HG02981 (cell line): Measurements from ENCODE around the gene GNAS-AS1.

Experiments
- ATAC-seq: cut with Tn5 transposase; IDR thresholded peaks from one replicate; pipeline ENCODE4 v1.9.1; 2021; ENCODE audit warnings: mild to moderate bottlenecking, moderate library complexity; ENCODE audit not compliant: unreplicated experiment

Gene GNAS-AS1

DNA sequence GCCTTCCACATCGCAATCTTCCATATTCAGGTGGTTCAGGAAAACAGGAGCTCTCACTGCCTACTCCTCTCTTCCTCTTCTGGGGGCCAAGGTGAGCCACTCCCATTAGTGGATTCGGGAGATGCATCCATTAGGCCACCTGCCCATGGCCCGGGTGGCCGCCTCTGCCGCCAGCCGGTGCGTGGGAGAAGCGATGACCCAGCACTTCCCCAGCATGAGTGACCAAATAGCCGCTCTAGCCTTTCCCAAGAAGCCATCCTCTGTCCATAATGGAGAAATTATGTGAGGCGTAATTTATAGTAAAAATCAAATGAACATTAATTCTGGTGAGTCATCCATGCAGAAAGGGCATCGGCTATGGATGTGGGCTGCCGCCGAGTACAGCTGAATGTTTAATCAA, 39.4 kb downstream of the GNAS-AS1 start:
- no peak for ATAC-seq

DNA sequence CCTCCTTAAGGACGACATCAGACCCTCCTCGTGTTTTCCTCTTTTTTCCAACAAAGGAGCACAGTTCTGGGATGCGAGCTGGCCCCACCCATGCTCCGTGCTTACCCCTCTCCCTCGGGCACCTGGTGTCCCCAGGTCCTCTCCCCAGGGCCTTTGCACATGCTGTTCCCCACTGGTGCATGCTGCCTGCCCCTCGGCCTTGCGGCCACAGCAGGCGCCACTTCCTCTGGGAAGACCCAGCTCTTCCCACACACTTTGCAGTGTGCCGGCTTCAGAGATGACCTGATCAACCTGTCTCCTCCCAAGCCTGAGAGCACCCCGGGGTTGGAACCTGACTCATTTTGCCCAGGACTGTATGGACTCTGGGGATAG, 39.8 kb downstream of the GNAS-AS1 start:
- no peak for ATAC-seq

DNA sequence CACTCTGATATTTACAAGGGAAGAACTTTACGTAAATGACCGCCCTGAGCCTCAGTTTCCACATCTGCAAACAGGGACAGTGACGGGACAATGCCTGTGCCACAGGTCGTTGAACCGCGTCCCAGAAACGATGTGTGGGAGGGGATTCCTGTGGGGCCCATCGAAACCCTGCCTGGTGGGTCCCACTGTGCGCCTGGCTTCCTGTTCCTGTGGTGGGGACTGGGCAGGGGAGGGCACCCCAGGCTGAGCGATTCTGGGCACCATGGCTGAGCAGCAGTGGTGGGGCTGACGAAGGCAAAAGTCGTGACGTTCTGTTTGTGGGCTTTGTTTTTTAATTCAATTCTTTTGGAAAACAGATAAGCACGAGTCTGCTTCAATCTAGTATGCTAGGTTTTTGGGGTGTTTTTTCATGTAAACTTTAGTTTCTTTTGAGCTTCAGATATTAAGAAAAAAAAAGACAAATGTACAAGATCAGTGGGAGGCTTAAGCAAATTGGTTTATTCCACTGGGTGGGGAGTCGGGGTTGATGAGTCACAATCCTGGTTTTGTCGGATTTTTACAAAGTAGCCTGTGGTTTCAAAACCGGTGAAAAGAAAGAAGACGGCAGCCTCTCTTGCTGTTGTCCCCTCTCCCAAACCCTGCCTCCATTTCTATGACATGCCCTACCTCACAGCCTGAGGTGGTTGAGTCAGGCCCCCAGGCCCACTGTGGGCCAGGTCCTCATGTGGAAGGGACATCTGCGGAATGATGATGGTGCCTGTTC, 40.4 kb downstream of the GNAS-AS1 start:
- ATAC-seq, result no peak

DNA sequence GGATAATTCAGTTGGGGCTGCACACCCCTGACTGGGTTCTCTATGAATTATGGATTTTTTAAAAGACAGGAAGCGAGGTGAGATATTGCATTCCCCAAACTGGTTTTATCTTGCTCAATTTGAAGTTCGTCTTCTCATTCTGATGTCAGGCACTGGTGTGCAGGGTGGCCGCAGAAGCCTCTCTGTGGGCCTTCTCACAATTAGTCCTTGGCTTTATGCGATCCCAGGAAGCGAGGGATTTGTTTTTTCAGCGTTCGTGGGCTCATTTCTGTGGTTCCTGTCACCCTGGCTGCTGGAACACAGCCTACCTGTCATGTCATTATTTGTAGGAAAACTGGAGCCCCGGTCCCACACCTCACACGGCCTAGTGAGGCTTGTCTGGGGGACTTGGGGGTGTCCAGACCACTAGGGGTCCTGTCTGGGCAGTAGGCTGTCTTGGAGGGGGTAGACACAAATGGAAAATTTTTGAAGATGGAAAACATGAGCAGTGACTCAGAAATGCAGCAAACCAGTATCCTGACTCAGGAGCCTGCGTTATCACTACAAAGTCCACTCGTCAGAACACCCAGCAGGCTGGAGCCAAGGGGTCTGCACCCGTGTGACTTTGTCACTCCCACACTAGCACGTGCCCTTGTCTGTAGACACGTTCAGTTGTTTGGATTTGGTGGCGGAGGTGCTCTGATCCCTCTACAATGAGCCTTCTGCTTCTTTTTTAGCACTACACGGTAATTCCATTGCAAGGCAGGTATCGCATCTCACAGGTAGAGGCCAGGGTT, 42.2 kb downstream of the GNAS-AS1 start:
- ATAC-seq, result no peak

DNA sequence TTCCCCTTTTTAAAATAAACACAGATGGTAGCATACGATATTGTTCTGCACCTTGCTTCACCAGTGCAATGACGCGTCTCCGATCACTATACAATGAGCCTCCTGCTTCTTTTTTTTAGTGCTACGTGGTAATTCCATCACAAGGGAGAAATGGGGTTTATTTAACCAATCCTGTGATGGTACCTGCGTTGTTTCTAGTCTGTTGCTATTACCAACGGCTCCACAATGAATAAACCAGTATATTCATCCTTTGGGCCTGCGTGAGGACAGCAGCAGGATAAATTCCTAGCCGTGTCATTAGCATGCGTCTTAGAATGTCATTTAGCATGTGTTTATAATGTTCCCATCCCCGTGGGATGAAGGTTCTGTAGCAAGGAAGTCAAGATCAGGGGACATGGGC, 42.9 kb downstream of the GNAS-AS1 start:
- no peak for ATAC-seq

DNA sequence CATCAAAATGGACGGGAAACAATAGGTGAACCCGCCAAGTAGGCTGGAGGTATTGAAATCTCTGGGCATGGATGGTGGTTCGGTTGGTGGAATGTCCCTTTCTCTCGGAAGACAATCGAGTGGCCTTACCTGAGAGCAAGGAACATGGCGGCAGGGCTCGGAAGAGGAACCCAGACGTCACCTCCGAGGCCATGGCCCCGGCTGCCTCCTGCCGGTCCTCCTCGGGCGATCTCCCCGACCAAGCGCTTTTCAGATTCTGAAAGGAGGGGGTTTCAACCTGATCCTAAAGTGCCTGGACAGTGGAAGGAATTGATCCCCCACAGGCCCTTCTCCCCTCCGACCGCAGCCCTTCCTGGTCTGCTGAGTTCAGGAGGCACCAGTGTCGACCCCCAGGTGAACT, 47.2 kb downstream of the GNAS-AS1 start:
- no peak for ATAC-seq

DNA sequence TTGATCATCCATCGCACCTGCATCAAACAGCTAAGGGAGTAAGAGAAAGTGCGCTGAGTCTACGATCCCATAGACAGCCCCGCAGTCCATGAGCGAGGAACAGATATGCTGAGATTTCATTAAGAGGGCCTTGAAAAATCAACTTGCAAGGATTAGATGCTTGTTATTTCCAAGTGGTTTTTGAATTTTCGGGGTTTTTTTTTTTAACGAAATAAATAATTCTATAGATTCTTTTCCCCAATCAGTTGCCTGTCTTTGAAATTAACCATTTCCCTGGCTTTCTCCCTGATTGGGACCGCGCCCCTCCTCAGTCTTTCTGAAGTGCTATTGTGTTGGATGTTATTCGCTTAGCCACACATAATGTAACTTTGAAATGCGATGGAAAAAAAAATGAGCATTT, 48.6 kb downstream of the GNAS-AS1 start:
- no peak for ATAC-seq

DNA sequence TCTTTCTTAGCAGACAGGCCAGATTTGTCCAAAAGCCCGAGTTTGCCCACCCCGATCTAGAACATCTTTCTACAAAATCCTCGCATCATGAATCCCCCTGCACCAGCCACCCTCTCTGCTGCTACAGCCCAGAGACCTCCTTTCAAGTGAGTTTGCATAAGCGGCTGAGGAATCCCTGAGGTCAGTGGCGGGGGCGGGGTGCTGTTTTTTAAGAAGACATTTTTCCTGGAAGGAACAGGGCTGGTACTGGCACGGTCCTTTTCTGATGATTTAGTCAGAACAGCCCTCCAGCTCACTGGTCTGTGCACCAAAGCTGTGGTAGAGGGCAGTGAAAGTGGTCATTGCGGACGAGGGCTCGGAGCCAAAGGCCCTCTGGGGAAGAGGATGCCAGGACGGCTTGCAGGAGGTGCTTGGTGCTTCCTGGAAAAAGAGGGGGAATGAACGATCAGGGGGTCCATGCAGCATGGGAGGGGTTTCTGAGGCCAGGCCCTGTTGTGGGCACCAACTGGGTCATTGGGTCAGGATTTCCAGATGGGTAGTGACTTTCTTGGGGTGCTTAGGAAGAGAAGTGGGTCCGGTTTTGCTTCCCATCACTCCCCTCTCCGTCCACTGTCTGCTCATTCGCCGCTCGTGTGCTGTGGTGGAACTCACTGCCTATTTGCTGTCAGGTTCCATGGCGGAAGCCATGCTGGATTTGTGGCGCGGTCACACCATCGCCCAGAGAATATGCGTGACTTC, 50.4 kb downstream of the GNAS-AS1 start:
- ATAC-seq, result no peak

DNA sequence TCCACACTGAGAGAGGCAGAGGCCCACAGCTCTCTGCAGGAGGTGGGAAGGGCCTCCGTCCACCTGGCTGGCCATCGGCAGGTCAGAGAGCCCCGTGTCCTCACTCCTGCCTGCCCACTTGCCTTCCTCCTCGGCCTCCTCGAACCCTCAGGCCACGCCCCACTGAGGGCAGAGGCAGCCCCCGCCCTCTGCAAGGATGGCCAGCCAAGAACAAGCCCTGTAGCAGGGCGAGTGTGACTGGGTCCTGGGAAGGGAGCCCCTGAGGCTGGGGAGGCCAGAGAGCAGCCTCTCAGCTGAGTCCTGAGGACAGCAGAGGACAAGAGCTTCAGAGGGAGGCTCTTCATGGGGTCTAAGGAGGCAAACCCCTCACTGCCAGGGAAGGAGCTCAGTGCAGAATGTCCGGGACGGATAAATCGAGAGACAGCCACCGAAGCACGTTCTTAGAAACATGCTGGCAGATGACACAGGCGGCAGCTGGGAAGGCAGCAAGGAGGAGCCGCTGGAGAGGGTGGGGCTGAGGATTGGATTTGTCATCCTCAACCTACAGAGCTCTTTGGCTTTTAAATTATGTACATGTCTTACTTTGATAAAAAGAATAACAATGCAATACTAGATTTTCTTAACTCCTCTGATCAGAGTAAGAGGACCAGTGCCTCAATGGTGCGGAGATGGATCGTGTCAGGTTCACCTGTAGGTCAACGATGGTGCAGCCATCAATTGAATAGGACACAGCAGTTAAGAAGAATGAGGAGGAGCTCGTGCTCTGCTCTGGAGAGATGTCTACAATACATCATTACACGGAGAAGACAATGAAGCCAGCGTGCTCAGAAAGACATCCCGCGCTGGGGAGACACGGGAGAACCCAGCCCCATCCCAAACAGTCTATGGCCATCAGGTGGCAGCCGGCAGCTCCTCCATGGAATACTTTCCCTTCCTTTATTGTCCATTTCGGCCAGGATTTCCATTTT, 53.0 kb downstream of the GNAS-AS1 start:
- no peak for ATAC-seq

DNA sequence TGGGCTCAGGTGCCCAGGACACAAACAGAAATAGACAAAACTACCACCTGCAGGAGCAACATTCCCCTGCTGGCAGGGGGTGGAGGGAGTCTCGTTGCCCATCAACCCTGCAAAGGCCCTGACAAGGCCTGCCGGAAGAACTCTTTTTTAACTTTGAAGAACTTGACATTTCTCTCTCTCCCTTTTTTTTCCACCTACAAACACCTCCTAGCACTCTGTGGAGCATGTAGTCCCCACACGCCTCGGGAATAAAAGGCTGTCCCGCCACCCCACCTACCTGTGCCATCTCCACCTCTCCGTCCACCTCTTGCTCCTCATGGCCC, 54.8 kb downstream of the GNAS-AS1 start:
- no peak for ATAC-seq

DNA sequence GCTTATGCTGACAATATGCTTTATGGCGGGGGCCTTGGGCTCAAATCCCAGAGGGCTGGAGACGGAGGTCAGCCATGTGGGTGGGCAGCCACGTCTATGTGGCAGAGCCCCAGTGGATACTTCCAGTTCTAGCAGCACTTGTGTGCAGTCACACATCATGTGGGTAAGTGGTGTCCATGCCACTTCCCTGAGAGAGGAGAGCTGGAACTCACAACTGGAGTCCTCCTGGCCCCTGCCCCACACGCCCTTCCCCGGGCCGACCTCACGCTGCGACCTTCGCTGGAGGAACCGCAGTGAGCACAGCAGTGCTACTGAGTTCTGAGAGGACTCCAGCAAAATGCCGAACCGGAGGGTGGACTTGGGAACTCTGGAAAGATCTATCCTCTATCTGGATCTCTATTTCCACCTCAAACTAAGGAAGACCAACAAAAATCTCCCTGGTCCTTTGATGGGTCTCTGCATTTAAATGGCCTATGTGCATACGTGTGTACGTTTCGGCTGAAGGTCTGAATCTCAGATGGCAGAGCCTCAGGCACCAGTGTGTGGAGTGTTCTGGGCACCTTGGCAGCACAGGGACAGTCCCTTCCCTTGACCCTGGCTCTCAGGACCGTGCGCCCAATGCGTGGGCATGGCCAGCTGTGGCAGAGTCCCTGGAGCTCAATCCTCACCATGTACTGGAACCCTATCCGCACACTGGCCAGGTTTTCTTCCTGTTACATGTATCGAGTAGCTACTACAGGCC, 55.4 kb downstream of the GNAS-AS1 start:
- ATAC-seq, result no peak

DNA sequence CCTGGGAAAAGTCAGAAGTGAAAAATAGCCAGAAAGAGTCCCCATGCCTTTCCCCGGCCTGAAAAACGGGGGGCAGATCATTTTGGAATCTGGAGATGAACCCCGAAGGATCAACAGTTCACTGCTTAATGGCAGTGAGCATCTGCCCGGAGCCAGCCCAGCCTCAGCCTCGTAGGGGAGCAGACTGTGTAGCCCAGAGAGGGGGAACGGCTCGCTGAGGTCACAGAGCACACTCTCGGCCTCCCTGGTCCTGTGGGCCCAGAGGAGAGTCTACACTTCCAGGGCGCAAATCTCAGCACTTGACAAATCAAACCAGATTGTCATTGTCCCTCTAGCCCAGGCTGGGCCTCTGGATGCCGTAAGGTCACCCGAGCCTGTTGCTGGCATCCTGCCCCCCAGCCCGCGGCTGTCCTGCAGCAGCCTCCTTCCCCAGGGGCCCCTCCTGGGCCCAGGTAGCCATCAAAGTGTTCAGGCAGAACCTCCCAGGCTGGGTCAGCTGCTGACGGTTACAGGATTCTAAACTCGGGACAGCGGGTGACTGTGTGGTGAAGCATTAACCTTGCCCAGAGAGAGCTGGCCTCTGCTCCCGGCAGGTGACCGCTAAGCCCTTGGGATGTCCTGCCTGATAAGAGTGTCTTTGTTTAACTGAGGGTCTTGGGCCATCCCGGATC, 56.1 kb downstream of the GNAS-AS1 start:
- no peak for ATAC-seq

DNA sequence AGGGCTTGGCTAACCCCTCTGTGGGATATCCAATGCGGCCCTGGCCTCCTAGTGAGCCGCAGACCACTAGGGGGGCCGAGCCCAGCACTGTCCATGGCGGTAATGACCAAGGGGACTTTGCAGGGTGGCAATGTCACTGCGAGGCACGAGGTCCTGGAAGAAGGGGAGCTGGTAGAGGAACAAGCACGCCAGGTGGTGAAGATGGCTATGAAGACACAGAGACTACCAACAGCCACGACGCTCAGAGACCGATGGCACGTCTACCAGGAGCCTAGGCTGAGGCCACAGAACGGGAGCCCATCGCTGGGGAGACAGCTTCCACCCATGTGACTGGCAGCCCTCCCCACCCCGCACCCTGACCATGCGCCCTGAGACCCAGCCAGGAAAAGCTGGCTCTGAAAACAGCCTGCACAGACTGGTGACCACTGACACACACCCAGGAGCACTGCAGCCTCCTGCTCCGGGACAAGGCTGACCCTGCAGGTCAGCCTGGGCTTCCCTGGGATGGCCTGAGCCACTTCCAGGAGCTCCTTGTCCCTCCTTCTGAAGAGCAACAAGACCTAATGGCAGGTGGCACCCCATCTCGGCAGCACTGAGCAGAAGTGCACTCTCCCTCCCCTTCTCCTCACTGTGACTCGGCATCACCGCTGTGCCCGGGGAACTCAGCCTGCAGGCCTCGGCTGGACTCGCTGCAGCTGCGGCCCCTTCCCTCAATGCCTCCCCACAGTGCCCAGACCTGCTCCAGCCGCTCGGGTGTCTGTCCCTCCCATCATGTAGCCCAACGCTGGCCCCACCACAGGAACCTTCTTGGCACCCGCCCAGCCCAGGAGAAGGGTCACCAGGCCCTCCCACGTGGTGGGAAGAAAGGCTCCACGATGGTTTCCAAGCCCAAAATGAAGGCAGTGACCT, 56.9 kb downstream of the GNAS-AS1 start:
- ATAC-seq, result no peak

DNA sequence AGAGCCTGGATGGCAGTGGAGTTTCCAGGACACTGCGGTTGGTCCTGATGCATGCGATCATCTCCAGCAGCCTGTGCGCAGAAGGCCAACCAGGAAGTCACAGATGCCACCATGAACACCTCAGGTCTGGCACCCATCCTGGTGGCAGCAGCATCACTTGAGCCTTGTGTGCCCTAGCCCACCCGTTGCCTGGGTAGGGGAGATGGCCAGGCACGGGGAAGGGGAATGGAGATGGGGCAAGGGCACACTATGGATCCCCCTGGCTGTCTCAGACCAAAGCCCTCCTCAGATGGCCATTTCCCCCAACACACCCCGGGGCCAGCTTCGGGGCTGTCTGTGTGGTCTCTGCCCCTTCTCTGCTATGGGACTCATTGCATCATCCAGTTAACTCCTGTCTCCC, 58.3 kb downstream of the GNAS-AS1 start:
- no peak for ATAC-seq

DNA sequence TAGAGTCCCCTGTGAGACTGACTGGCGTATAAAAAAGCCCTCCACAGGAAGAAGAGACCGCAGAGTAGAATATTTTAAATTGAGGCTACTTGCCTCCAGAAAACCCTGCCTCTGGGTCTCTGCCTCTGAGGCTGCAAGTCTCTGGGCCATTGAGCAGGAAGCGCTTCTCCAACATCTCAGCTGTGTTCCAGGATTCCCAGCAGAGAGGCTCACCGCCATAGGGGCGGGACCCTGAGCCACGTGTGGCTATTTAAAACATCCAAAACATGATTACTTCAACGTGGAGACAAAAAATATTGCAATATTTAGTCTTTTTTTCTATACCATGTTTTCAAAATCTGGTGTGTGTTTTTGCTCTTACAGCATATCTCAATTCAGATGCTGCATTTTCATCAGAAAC, 59.4 kb downstream of the GNAS-AS1 start:
- no peak for ATAC-seq

DNA sequence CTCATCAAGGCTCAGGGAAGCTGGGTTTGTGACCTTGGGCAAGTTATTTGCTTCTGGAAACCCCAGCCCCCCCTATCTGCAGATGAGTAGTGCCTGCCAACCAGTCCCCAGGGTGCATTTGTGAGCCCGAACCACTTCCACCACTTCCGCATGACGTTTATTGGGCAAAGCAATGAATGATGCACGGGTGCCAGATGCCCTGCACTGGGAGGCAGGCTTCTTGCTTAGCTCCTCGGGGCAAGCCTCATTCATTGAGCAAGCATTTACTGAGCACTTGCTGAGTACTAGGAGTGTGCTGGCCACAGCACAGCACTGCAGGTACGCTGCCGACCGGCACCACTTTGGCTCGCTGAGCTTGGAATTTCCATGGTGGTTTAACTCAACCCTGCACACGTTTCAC, 60.2 kb downstream of the GNAS-AS1 start:
- no peak for ATAC-seq

DNA sequence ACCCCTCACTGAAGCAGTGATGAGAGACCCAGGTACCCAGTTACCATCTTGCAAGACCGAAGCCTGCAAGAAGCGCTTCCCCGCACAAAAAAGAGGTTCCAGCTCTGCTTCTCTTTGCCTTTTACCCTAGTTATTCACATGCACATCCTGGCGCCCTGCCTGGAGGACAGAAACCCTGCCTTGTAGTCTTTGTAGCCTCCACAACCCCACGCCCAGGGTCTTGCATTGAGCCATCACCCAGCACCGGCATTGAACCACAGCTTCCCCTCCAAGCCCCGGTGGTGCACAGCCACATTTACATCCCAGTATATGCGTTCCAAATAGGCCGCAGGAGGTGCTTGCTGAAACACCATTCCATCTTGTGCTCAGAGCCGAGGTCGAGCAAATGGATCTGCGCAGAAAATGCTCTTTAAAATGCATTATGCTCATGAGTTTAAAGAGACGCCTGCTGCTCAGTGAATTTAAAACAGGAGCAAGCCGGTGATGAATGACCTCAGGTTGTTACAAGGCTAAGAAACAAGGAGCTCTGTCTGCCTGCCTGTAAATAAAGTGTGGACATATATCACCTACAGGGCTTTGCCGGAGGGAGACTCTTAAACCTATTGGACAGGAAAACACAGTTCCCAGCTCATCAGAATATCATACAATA, 61.7 kb downstream of the GNAS-AS1 start:
- no peak for ATAC-seq
